Gastroesophageal sphincter (tissue), 4 donors: ENCODE results near the gene CYP2C9. TPM values are rescaled to one million over a fixed set of nuclear protein-coding genes. Genes with fewer than 3 reads are reported as not detected.

ENCODE experiments used
- ATAC-seq: fragments of 150-250 bp; one replicate; pipeline ENCODE4 v1.9.1; 2016; ENCODE audit warnings: mild to moderate bottlenecking, moderate library complexity
- H3K27ac ChIP-seq, 4 donors: fragments of 200-600 bp; sonication (generic) in 3 of 4; 1 replicate in 3 of 4; 2 replicates in 1 of 4; pipeline ENCODE4 v1.5.1; 2016 to 2019
- H3K27me3 ChIP-seq: fragments of 200-600 bp; sonication (generic); one replicate; pipeline ENCODE4 v1.5.1; 2019
- H3K36me3 ChIP-seq, 2 donors: fragments of 200-600 bp; sonication (generic); one replicate each; pipeline ENCODE4 v1.5.1; 2019; ENCODE audit warnings: control low read depth in 1 of 2
- H3K4me1 ChIP-seq, 3 donors: fragments of 200-600 bp; sonication (generic); 1 replicate in 2 of 3; 2 replicates in 1 of 3; pipeline ENCODE4 v1.5.1; 2016 to 2019; ENCODE audit warnings: control low read depth in 2 of 3
- H3K4me3 ChIP-seq, 2 donors: fragments of 200-600 bp; sonication (generic); one replicate each; pipeline ENCODE4 v1.5.1; 2019; ENCODE audit warnings: mild to moderate bottlenecking in 1 of 2, moderate library complexity in 1 of 2
- H3K9me3 ChIP-seq, 3 donors: fragments of 200-600 bp; sonication (generic); one replicate each; pipeline ENCODE4 v1.5.1; 2017 to 2019; ENCODE audit warnings: control low read depth in 2 of 3
- CTCF ChIP-seq, 4 experiments: fragments of 200-600 bp in 2 of 4; fragments of 450-650 bp in 2 of 4; sonication (generic) in 1 of 4; IDR thresholded peaks; one replicate each; pipeline ENCODE4 v1.5.1; 2017 to 2019; ENCODE audit warnings: antibody characterized with exemption in 4 of 4, mild to moderate bottlenecking in 2 of 4, moderate library complexity in 2 of 4
- EP300 ChIP-seq: sonication (generic); formaldehyde crosslinking; IDR thresholded peaks from one replicate; pipeline ENCODE4 v1.6.1; 2017; ENCODE audit warnings: antibody characterized with exemption, mild to moderate bottlenecking
- POLR2A ChIP-seq, 2 donors: fragments of 450-650 bp; IDR thresholded peaks; one replicate each; pipeline ENCODE4 v1.6.1; 2017; ENCODE audit warnings: antibody characterized with exemption in 2 of 2, mild to moderate bottlenecking in 2 of 2, moderate library complexity in 1 of 2
- POLR2AphosphoS5 ChIP-seq: sonication (generic); formaldehyde crosslinking; IDR thresholded peaks from one replicate; pipeline ENCODE4 v1.6.1; 2017; ENCODE audit warnings: antibody characterized with exemption
- WGBS, 2 donors: methylation state at CpG; one replicate each; pipeline ENCODE4 v1.1.5; 2018; ENCODE audit warnings: low coverage in 1 of 2; 5-methylcytosine and 5-hydroxymethylcytosine counted together
- small RNA-seq, 4 donors: library from RNA; depleted of rRNA; stranded (forward); fragments of <200 nt; gene quantifications; one replicate each; pipeline ENCODE3, GENCODE V24; 2016
- total RNA-seq, 4 donors: library from RNA; depleted of rRNA; stranded (reverse); fragments of >200 nt; gene quantifications; one replicate each; pipeline ENCODE4 v1.1.0, GENCODE V29; 2016

Gene CYP2C9
- total RNA-seq, 4 donors from 2014 or later: 0.89 TPM; not detected in 3

- ATAC-seq: no peak
- H3K27me3 ChIP-seq: peaks cover 3% of the 10 kb centered on the region
- H3K4me1 ChIP-seq: no peaks in the 10 kb centered on the region
- peaks cover 0 to 3% (median 0%) of the 10 kb centered on the region in 3 donors for H3K9me3 ChIP-seq
- TF ChIP-seq POLR2AphosphoS5 (no peak), CTCF (IDR thresholded peaks at IDR 0.05) (no peak), POLR2A (IDR thresholded peaks at IDR 0.05) (no peak), EP300 (no peak)
- WGBS, 2 donors: 41 to 49% methylated on average over 3 to 4 of the region's 4 CpGs
- H3K27ac ChIP-seq: no peak overlapping the region
- no peak overlapping the region for H3K4me3 ChIP-seq
- no peaks in the 10 kb centered on the region for H3K36me3 ChIP-seq
Observed at GRCh38 chr10:95035332-95036295, 97.2 kb downstream of the CYP2C9 start.

- Histone ChIP-seq H3K36me3 (no peaks in the 10 kb centered on the region), H3K27me3 (no peaks in the 10 kb centered on the region), H3K4me3 (no peak overlapping the region), H3K9me3 (no peaks in the 10 kb centered on the region), H3K27ac (no peak overlapping the region), H3K4me1 (no peaks in the 10 kb centered on the region)
- TF ChIP-seq POLR2AphosphoS5 (no peak), EP300 (no peak), POLR2A (IDR thresholded peaks at IDR 0.05) (no peak), CTCF (IDR thresholded peaks at IDR 0.05) (no peak)
- no peak for ATAC-seq
- WGBS, 2 donors: 56 to 75% methylated on average over 1 to 2 of the region's 2 CpGs
Observed at GRCh38 chr10:95039281-95039680, 100.8 kb downstream of the CYP2C9 start.

Small RNA genes within 50 kb of the gene (small RNA-seq; reads per million reads assigned to genes)
- 0 reads per million in 4 donors for gene CYP2C60P

Other genes starting within 250 kb of the CYP2C9 start
- under 1 TPM in 2 of 4 donors, not detected in 2; 0.54 to 0.89 TPM for gene CYP2C19, start 176.0 kb upstream of the CYP2C9 start, total RNA-seq
- not detected for gene CYP2C8, start 130.8 kb downstream of the CYP2C9 start, total RNA-seq